WI38 (cell line): ENCODE measurements around the gene FBXL7.
A peak's percentile ranks its signal among the peaks of the same experiment; 100 is the strongest.

Source experiments
- H3K4me3 ChIP-seq: 2 replicates; pipeline ENCODE4 v1.5.1; 2011; ENCODE audit warnings: low read depth, mild to moderate bottlenecking, control low read depth, low read length
- CTCF ChIP-seq: IDR thresholded peaks from 2 replicates; pipeline ENCODE4 v1.5.1; 2012; ENCODE audit warnings: low read depth, mild to moderate bottlenecking, control low read depth, low read length

The FBXL7 gene

GRCh38 chr5:15499528-15500324, at the start of gene FBXL7:
FBXL7 (plus strand) TSS chr5:15500180.
- no peak for TF ChIP-seq CTCF
- H3K4me3 ChIP-seq, result peak within 1 kb of the TSS; percentile 76

GRCh38 chr5:15450473-15450872, 49.5 kb upstream of the FBXL7 start:
- no peak for TF ChIP-seq CTCF
- no peak overlapping the region for H3K4me3 ChIP-seq

- no peak for TF ChIP-seq CTCF
- no peak overlapping the region for H3K4me3 ChIP-seq
These were observed 49.0 kb upstream of the FBXL7 start for GRCh38 chr5:15450949-15451348.

GRCh38 chr5:15452030-15452429, 48.0 kb upstream of the FBXL7 start:
- H3K4me3 ChIP-seq, result no peak overlapping the region
- no peak for TF ChIP-seq CTCF

GRCh38 chr5:15452781-15453180, 47.2 kb upstream of the FBXL7 start:
- H3K4me3 ChIP-seq, result no peak overlapping the region
- TF ChIP-seq CTCF, result no peak

DNA sequence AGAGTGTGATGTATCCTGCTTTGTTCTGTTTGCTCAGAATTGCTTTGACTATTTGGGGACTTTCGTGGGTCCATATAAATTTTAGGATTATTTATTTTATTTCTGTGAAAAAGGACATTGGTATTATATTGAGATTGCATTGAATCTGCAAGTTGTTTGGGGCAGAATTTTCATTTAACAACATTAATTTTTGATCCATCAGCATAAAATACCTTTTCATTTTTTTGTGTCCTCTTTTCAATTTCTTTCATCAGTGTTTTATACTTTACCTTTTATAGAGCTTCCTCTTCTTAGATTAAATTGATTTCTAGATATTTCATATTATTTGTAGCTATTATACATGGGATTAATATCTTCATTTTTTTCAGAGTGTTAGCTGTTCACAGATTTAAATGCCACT, 40.8 kb upstream of the FBXL7 start:
- no peak overlapping the region for H3K4me3 ChIP-seq
- no peak for TF ChIP-seq CTCF

- peak; percentile 24; the same call in 1 of the 2 replicates for TF ChIP-seq CTCF
- no peak overlapping the region for H3K4me3 ChIP-seq
These were observed 36.6 kb upstream of the FBXL7 start for GRCh38 chr5:15463231-15463980.
